T-helper 1 cell treated with Interleukin-12 subunit alpha and Interleukin-12 subunit beta and Interleukin-4 antibody, amounts not matched to agents 30 ng/mL and 1 ng/mL, for 36 hours (primary cell): ENCODE measurements around the gene OBI1. TPM values are rescaled to one million over a fixed set of nuclear protein-coding genes. Genes with fewer than 3 reads are reported as not detected.
"Not testable (repeated sequence)": the region's sequence is repeated elsewhere in the genome, so short reads cannot be mapped to it uniquely, and the experiment has no call there.

ENCODE experiments used
- intact Hi-C: fragments of 100-400 bp; cut with micrococcal nuclease; formaldehyde crosslinking; loops from one replicate; pipeline ENCODE4 v1.15.1; 2024
- total RNA-seq: library from RNA; stranded (reverse); gene quantifications from 2 replicates; pipeline ENCODE4 v1.2.3, GENCODE V29; 2022

The OBI1 gene
- total RNA-seq, 1 donor from 2014 or later = 17.8 TPM

DNA sequence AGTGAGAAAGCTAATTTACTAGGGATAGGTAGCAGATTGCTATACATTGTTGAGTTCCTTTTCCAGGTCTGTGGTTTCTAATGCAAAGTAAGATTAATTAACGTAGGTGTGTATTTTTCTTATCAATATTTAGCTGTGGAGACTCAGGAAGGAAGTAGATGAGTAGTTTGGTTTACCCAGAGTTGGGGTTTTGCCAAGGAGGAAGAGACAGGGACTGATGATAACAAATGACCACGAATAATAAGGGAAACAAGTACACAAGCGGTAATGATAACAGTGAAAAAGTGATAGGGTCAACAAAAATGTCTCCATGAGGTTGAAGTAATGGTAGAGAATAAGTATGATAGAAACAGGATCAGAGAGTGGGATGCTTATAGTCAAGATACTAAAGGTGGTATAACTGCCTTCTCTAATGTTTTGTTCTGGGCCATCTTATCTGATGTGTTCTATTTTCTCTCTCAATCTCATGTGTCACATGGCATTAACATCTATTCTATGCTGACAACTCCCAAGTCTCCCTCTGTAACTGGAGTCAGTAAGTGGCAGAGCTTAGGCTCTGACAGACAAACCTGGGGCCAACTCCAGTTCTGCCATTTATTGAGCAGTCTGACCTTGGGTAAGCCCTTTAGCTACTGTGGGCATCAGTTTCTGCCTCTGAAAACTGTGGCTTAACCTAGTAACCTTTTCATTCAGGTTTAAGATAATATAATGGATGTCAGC is 8.8 kb downstream of the OBI1 start:
- intact Hi-C loops = loop anchor here (10.0 kb wide), 2 partner anchors 675 to 1765 kb away; partner anchors contain the start of gene KCTD12

DNA sequence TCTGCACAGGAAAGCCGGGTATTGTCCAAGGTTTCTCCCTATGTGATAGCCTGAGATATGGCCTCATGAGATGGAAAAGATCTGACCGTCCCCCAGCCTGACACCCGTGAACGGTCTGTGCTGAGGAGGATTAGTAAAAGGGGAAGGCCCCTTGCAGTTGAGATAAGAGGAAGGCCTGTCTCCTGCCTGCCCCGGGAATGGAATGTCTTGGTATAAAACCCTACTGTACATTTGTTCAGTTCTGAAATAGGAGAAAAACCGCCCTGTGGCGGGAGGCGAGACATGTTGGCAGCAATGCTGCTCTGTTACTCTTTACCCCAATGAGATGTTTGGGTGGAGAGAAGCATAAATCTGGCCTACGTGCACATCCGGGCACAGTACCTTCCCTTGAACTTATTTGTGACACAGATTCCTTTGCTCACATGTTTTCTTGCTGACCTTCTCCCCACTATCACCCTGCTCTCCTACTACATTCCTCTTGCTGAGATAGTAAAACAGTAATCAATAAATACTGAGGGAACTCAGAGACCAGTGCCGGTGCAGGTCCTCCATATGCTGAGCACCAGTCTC is 11.8 kb downstream of the OBI1 start:
- intact Hi-C loops = not testable (repeated sequence)

DNA sequence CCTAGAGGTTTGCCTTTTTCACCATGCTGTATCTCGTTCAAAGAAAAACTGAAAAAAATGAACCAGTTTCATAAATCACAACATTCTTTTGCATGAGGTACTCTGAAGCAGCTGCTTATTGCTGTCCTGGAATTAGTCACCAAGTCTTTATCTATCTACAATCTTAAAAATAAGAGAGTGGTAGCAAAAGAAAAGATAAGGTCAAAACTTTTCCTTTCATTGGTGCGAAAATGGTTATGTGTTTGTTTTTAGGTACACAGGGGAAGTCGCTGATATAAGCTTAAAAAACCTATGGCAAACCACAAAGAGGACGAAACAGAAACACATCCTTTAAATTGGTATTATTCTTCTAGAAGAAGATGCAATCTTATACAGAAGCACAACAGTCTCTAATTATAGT is 20.7 kb downstream of the OBI1 start:
- intact Hi-C loops = no loop called here

DNA sequence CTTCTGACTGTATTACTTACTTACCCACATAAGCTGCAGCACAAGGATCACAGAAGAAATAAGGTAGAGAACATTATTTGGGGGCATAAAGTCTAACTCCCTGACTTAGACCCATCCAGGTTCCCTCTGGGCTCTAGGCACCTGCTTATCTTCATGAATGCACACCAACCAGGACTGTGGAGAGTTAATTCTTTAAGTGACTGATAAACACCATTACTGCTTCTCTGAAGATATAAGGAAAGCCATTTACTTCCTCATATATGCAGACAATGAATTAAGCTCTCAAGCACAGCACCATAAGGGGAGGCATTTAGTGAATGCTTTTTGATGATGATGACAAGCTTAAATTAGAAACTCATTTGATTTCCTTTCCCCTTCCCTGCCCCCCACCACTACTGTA is 22.5 kb downstream of the OBI1 start:
- intact Hi-C loops = no loop called here

DNA sequence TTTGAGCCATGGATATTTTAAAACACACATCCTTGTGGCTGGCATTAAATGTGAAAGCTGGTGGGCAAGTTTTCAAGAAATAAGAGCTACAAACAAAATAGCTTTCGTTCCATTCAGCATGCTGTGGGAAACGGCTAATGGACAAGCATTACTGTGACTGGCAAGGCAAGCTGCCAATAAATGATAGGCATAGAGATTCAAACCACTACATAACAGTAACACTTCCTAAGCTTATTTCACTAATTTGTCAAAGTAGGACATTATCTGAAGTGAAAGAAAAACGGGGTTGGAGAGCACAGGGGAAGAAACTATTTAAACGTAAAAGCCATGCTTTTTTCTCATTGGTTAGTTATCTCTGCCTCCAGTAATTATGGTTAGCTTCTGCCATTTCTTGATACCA is 26.0 kb downstream of the OBI1 start:
- intact Hi-C loops = no loop called here

DNA sequence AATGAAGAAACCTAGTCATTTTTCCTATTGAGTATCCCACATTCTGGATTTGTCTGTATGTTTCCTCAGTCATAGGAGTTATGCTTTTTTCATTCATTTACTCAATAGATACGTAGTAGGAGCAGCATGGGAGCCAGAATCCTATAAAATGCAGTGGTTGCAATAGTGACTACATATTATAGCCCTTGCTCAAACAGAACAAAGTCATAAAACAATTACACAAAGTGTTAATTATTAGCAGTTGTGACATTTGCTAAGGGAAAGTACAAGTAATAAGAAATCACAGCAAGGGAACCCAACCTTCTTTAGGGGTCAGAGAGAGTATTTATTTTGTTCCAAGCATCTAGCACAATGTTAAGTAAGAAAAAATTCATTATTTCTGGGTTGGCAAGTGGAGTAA is 27.9 kb downstream of the OBI1 start:
- intact Hi-C loops = no loop called here

DNA sequence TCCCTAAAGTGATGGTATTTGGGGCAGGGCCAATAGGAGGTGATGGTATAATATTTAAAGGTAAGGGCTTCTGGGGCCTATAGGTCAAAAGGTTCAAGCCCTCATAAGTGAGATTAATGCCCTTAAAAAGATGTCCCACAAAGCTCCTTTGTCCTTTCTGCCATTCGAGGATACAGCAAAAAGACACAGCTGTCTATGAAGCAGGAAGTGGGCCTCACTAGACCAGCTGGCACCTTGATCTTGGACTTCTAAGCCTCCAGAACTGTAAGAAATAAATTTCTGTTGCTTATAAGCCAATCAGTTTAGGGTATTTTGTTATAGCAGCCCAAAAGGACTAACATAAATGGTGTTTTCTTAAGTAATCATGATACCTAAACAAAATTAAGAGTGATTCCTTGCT is 28.4 kb downstream of the OBI1 start:
- intact Hi-C loops = no loop called here

DNA sequence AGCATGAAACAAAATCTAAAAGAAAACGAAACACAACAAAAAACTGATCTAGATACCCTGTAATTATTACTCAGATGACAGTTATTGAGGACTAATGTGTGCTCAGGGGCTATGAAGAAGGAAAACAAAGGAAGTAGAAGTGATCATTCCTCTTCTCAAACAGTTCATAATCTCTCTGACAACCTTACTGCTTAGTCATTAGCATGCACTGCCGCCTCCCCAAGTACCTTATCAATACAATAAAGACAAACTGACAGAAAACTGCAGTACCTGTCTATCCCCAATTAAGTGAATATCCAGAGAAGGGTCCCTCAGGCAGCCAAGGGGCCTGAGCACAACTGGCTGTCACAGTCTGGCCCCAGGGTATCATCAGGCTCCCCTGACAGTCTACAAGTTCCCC is 33.6 kb downstream of the OBI1 start:
- intact Hi-C loops = no loop called here

DNA sequence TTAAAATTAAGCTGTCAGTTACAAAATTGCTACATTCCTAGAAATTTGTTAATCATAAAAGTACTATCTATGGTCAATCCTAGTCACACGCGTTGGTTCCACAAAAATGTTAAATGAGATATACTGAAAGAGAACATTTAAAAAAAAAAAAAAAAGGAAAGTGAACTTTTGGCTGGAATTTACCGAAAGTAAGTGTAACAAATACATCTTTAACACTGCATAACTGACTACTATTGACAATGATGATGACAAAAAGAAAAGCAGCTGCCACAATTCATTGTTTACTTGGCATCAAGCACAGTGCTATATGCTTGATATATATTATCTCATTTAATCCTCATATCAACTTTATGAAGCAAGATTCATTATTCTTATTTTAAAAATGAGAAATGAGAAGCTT is 35.8 kb downstream of the OBI1 start:
- intact Hi-C loops = no loop called here

DNA sequence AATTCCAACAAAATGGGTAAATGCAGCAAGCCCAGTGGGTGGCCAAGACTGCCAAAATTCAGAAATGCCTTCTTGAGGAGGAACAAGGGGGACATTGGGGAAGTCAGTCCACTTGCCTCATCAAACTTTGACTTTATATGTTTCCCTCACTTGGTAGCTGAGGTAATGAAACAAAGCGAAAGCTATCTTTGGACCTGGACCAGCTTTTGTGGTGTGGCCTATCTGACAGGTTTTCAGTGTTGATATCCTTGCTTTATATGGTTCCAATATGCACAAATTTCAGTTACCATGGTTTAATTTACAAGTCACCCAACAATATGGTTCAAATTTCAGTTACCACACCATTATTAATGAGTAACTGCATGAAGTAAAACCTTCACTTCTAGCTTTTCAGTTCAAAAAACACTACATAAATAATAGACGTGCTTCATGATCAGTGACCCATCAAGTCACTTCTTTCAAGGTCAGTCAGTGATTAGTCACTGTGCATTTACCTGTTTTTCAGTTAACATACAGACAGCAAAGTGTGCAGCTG is 38.0 kb downstream of the OBI1 start:
- intact Hi-C loops = no loop called here

DNA sequence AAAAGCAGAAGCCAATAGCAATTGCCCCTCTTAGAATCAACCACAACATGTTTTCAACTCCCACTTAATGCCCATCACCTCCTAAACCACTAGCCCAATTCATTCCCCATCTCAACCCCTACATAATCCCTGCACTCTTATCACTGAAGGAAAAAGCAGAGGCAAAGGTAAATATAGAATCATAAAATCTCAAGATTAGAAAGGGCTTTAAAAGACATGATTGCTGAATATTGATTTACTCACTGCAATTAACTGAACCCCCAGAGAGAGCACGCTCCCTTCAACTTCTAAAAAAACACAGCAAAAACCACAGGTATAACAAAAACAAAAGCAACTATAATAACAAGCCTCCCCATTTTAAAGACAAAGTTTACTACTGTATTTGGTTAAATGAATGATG is 40.5 kb downstream of the OBI1 start:
- intact Hi-C loops = no loop called here

DNA sequence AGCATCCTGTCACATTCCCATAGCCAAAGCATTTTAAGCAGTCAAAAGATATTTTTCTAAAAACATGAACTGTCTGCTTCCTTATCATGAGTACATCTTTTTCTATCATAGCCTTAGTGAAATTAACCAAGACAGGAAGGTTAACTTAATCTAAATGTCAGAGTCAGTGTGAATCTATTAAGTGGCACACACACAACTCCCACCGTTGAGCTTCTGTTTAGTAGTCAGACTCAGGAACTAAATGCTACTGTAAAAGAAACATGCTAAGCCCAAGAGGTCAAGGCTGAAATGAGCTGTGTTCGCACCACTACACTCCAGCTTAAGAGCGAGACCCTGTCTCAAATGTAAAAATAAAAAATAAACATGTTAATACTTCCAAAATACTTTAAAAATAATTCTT is 47.9 kb downstream of the OBI1 start:
- intact Hi-C loops = no loop called here

DNA sequence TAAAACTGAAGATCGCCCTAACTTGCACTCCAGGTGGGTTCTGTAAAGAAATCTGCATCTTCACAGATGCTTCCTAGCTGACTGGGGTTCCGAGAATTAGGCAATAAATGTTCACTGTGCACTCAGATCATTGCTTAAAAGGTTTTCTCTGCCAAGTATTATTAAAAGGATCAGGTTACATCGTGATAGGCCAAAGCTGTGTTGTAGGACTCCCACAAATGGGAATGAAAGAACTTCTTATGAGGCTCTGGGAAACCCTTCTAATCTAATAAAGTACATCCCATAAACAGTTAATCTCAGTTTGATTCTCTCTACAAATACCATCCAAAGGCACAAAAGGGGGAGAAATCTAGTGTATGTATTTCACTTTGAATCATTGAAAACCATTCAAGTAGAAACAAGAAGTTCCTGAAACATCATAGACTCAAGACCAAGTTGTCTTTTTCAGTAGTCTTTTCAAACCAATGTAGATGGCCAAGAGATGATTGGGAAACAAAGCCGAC is 48.5 kb downstream of the OBI1 start:
- intact Hi-C loops = no loop called here

DNA sequence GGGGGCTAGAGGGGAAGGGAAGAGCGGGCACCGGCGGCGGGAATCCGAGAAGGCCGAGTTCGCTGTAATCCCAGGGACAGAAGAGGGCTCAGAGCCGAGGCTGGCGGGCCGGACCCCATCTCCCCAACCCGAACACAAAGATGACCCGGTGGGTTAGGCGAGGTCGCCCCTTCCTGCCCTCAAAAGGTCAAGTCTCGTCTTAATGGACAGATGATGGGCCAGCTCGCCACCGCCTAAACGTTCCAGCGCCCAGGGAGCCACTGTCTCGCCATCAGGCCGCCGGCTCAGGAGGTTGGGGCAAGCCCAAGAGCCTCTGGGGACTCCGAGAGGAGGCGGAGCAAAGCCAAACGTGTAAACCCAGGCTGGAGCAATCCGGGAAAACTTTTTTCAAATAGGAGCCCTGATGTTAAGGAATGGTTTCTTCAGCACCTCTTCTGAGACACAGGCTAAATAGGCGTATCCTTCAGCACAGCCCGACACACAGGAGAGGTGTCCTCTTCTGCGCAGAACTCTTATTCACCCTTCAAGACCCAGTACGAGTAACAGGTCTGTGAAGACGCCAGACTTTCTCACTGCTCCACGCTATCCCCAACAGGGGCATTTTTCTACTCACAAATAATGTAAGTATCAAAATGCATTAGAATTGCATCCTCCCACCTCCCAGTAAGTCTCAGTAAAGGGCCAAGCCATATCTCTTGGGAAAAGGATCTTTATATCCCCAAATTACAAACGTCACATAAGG is 49.3 kb downstream of the OBI1 start:
- intact Hi-C loops = loop anchor here (1.0 kb wide), 1 partner anchor 14 kb away; no protein-coding TSS in a partner anchor

DNA sequence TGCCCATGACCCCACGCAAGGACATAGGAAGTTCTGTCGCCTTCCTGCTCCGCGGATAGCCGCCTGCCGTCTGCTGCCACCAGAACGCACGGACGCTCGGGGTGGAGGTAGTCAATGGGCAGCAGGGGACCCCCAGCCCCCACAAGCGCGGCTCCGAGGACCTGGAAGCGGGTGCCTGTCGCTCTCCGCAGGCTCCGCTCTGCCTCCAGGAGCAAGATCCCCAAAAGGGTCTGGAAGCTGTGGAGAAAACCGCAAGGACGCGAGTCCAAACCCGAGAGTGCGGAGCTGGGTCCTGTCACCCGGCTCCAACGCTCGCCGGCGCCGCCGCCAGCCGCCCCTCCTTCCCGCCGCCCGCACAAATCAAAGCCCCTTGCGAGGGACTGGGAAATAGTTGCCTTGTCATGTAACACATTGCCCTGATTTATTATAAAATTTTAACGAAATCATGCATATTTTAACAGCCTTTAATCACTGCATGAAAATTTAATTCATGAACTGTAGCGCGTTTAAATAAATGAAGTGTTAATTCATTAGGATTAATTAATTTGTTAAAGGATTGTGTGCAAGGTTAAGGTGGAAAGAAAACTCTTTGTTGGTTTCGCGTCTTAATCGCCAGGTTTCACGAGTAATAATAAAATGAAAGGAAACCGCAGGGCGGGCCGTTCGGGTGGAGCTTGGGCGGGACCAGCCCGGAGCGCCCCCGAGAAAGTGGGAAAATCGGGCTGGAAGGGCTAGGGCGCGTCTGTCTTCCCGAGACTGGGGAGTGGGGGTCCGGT is 50.1 kb downstream of the OBI1 start:
- intact Hi-C loops = loop anchor here (1.0 kb wide), 2 partner anchors 10 to 14 kb away; no protein-coding TSS in a partner anchor

DNA sequence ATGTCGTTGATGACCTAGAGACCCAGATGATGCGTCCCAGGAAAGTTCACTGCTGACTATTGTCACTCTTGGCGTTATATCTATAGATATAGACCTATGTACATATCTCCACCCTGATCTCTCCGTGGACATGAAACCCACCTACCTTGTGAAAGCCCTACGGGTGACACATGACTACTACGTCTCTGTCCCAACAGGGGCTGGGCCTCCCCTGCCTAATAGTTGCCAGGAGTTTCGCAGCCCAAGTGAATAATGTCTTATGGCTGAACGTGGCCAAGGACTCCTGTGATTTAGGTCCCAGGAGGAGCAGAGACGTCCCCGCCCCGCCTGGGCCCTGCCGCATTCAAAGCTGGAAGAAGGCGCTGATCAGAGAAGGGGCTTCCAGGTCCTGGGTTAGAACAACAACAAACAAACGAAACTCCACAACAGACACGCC is 50.7 kb downstream of the OBI1 start:
- intact Hi-C loops = loop anchor here (1.0 kb wide), 1 partner anchor 9 kb away; no protein-coding TSS in a partner anchor

DNA sequence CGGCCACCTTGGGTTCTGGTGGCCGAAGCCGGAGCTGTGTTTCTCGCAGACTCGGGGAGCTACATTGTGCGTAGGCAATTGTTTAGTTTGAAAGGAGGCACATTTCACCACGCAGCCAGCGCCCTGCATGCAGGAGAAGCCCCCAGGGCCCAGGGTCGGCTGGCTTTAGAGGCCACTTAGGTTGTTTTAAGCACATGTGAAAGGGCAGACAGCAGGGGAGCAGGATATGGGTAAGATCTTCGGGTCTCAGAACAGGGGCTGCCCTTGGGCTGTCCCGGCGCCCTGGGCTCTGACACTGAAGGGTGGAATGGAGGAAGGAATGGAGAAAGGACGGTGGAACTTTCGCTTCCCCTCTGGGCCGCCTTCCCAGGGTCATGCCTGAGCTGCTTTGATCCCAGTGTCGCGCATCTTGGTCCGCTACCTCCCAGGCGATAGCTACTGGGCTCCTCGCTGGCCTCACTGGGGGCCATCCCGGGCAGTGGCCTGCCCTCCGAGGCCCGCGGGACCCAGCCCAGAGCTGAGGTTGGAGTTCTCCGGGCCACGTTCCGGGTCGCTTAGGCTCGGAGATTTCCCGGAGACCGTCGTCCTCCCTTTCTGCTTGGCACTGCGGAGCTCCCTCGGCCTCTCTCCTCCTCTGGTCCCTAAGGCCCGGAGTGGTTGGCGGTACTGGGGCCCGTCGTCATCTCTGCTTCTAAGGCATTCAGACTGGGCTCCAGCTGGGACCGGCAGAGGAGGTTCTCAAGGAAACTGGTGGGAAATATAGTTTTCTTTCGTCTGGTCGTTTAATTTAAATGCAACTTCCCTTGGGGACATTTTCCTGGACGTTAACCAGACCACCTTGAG is 51.3 kb downstream of the OBI1 start:
- intact Hi-C loops = loop anchor here (1.0 kb wide), 1 partner anchor 8 kb away; no protein-coding TSS in a partner anchor

DNA sequence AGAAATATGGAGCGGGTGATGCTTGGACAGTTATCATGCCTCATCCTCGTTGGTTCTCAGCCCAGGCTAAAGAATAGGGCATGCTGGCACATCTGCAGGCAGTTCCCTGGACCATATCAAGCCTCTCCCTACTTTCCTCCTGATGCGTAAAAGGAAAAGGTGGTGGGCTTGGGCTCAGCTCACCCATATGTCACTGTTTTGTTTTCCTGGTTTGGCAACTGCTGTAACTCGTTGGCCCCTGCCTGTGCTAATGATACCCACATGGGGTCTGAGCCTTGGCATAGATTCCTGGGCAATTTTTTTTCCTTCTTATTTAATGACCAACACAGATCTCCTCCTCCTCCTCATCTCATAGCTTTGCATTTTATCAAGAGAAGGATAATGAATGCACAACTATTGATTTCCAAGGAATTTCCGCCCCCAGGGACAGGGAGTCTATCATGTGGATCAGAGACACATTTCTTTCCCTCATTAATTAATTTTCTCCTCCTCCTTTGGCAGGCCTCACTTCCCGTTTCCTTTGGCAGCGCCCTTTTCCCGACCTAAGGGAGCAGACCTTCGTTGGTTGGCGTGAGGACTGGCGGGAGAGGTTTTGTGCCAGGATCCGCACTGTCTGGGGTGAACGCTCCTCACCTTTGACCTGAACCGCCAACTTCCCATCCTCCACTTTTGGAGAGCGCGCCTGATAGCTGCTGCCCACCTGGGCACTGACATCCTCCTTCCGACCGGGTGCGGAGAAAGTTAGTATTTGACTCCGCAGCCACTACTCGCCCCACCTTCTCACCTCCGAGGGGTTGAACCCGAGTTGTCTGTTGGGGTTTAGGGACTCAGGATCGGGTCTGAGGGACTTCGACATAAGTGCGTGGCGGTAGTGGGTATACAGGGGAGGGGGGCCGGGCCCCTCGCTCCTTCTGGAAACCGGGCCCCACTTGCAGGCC is 52.2 kb downstream of the OBI1 start:
- intact Hi-C loops = no loop called here
